NT2/D1 (cell line): ENCODE measurements around the gene MAP1LC3B2.

Source experiments
- SUZ12 ChIP-seq: IDR thresholded peaks from 2 replicates; pipeline ENCODE4 v1.6.1; 2011; ENCODE audit not compliant: insufficient read length, insufficient read depth; ENCODE audit errors: extremely low read depth
- YY1 ChIP-seq: IDR thresholded peaks from 2 replicates; pipeline ENCODE4 v1.6.1; 2011; ENCODE audit not compliant: insufficient read length, insufficient read depth
- ZNF274 ChIP-seq: IDR thresholded peaks from 2 replicates; pipeline ENCODE4 v1.6.1; 2011; ENCODE audit warnings: mild to moderate bottlenecking, low read depth, low read length

DNA sequence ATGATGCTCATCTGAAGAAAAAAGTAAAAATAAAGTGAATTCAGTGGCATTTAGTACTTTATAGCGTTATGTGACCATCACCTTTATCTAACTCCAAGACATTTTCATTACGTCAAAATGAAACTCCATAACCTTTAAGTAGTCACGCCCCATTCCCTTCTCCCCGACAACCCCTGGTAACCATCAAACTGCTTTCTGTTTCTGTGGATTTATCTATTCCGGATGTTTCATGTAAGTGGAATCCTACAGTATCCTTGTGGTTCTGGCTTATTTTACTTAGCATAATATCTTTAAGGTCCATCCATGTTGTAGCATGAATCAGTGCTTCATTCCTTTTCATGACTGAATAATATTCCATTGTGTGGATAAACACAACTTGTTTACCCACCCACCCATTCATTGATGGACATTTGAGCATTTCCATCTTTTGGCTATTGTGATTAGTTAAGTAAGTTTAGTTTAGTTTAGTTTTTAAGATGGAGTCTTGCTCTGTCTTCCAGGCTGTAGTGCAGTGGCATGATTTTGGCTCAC is 18.5 kb upstream of the MAP1LC3B2 start:
- TF ChIP-seq YY1 (no peak), ZNF274 (no peak), SUZ12 (no peak)
